Gastroesophageal sphincter (tissue), 3 donors: ENCODE measurements around the gene CHN1.

Experiments used
- CTCF ChIP-seq, 4 experiments: fragments of 200-600 bp in 2 of 4; fragments of 450-650 bp in 2 of 4; sonication (generic) in 1 of 4; IDR thresholded peaks; one replicate each; pipeline ENCODE4 v1.5.1; 2017 to 2019; ENCODE audit warnings: antibody characterized with exemption in 4 of 4, mild to moderate bottlenecking in 2 of 4, moderate library complexity in 2 of 4
- EP300 ChIP-seq: sonication (generic); formaldehyde crosslinking; IDR thresholded peaks from one replicate; pipeline ENCODE4 v1.6.1; 2017; ENCODE audit warnings: antibody characterized with exemption, mild to moderate bottlenecking
- POLR2A ChIP-seq, 2 donors: fragments of 450-650 bp; IDR thresholded peaks; one replicate each; pipeline ENCODE4 v1.6.1; 2017; ENCODE audit warnings: antibody characterized with exemption in 2 of 2, mild to moderate bottlenecking in 2 of 2, moderate library complexity in 1 of 2
- POLR2AphosphoS5 ChIP-seq: sonication (generic); formaldehyde crosslinking; IDR thresholded peaks from one replicate; pipeline ENCODE4 v1.6.1; 2017; ENCODE audit warnings: antibody characterized with exemption

GRCh38 chr2:174863183-174863582, 142.0 kb downstream of the CHN1 start:
- TF ChIP-seq CTCF (IDR thresholded peaks at IDR 0.05), result no peak
- TF ChIP-seq EP300, result no peak
- TF ChIP-seq POLR2A (IDR thresholded peaks at IDR 0.05), result no peak
- TF ChIP-seq POLR2AphosphoS5, result no peak
